ENCODE results near the gene BHLHA15.

- TF ChIP-seq CTCF (conservative IDR thresholded peaks at IDR 0.05 in 1 of 2, IDR thresholded peaks at IDR 0.05 in 1 of 2; ENCODE audit: low read depth in 1 of 2, low read length in 2 of 2) (no peak), EZH2 (IDR thresholded peaks at IDR 0.05; ENCODE audit: low read length, missing control alignments) (no peak)
These were observed 16.7 kb downstream of the BHLHA15 start for GRCh38 chr7:98227939-98228338.
